RWPE2 (cell line): ENCODE data around the gene ROBO1.

Experiments used
- ATAC-seq: fragments of 200-7000 bp; cut with Tn5 transposase; 3 replicates; pipeline ENCODE4 v1.9.1; 2021; ENCODE audit warnings: low read depth
- DNase-seq: peaks from one replicate; pipeline ENCODE4 v3.0.0-alpha.2; 2020; ENCODE audit warnings: low spot score
- H3K27ac ChIP-seq: fragments of 450-650 bp; 2 replicates; pipeline ENCODE4 v1.5.1; 2017; ENCODE audit warnings: mild to moderate bottlenecking; ENCODE audit not compliant: poor library complexity, severe bottlenecking
- H3K27me3 ChIP-seq: fragments of 250-450 bp; sonication (Bioruptor Pico); 2 replicates; pipeline ENCODE4 v1.5.1; 2021; ENCODE audit warnings: mild to moderate bottlenecking, moderate library complexity; ENCODE audit not compliant: insufficient read depth, poor library complexity, severe bottlenecking
- H3K36me3 ChIP-seq: fragments of 250-450 bp; sonication (Bioruptor Pico); 2 replicates; pipeline ENCODE4 v1.5.1; 2020; ENCODE audit warnings: low read depth, mild to moderate bottlenecking, moderate library complexity
- H3K4me1 ChIP-seq: fragments of 250-450 bp; sonication (Bioruptor Pico); 2 replicates; pipeline ENCODE4 v1.5.1; 2021; ENCODE audit warnings: mild to moderate bottlenecking, moderate library complexity; ENCODE audit not compliant: insufficient read depth, poor library complexity, severe bottlenecking
- H3K4me3 ChIP-seq: fragments of 250-450 bp; sonication (Bioruptor Pico); 2 replicates; pipeline ENCODE4 v1.5.1; 2021; ENCODE audit warnings: mild to moderate bottlenecking, moderate library complexity; ENCODE audit not compliant: severe bottlenecking
- H3K9me3 ChIP-seq: fragments of 250-450 bp; sonication (Bioruptor Pico); 2 replicates; pipeline ENCODE4 v1.5.1; 2021; ENCODE audit warnings: mild to moderate bottlenecking, moderate library complexity; ENCODE audit not compliant: severe bottlenecking
- CTCF ChIP-seq: fragments of 450-650 bp; IDR thresholded peaks from one replicate; pipeline ENCODE4 v1.5.1; 2017; ENCODE audit warnings: mild to moderate bottlenecking, moderate library complexity; ENCODE audit not compliant: poor library complexity, severe bottlenecking

ROBO1 gene

GRCh38 chr3:79405183-79405582, 362.6 kb downstream of the ROBO1 start:
- Histone ChIP-seq H3K4me1 (no peaks in the 10 kb centered on the region), H3K9me3 (no peaks in the 10 kb centered on the region), H3K27me3 (no peaks in the 10 kb centered on the region), H3K27ac (no peak overlapping the region), H3K4me3 (no peak overlapping the region), H3K36me3 (no peaks in the 10 kb centered on the region)
- ATAC-seq = no peak
- no peak for DNase-seq
- no peak for TF ChIP-seq CTCF

DNA sequence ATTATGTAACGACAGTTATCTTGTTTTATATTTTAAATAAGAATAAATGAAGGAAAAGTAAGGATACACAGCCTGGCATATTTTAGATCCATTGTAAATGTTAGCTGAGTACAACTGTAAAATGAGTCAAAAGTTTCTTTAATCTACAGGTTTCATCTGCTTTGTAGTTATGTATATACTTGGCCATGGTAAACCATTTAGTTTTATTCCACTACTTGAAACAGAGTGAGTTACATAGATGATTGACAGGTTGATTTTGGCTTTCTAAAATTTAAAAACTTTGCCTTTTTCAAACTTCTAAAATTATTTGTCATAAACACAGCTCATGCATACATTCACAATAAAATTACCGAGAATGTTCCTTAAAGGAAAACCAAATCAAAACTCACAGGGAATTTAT, 371.2 kb downstream of the ROBO1 start:
- H3K36me3 ChIP-seq = no peaks in the 10 kb centered on the region
- no peaks in the 10 kb centered on the region for H3K9me3 ChIP-seq
- TF ChIP-seq CTCF = no peak
- no peaks in the 10 kb centered on the region for H3K27me3 ChIP-seq
- no peak for DNase-seq
- H3K4me1 ChIP-seq = no peaks in the 10 kb centered on the region
- no peak for ATAC-seq
- no peak overlapping the region for H3K27ac ChIP-seq
- no peak overlapping the region for H3K4me3 ChIP-seq

DNA sequence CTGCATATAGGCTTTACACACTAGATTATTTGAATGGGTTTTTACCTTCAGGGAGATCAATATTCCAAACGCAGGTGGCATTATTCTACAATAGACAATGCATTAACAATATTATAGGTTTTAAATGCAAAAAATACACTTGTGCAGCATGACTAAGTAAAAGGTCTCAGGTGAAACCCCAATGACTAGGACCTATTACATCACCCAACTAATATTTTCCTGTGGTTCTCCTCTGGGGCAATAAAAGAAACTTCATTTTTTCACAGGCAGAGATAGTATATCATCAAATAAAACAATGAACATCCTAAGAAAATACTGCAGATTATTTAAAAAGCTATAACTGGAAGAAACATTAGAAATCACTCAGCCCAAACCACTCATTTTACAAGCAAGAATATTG, 375.3 kb downstream of the ROBO1 start:
- H3K4me1 ChIP-seq = no peaks in the 10 kb centered on the region
- H3K4me3 ChIP-seq = no peak overlapping the region
- H3K27ac ChIP-seq = no peak overlapping the region
- H3K27me3 ChIP-seq = no peaks in the 10 kb centered on the region
- ATAC-seq (no peak), DNase-seq (no peak)
- no peak for TF ChIP-seq CTCF
- no peaks in the 10 kb centered on the region for H3K36me3 ChIP-seq
- no peaks in the 10 kb centered on the region for H3K9me3 ChIP-seq

- TF ChIP-seq CTCF = no peak
- H3K4me3 ChIP-seq = no peak overlapping the region
Measured at GRCh38 chr3:79390352-79390751, 377.4 kb downstream of the ROBO1 start.

GRCh38 chr3:79385211-79385610, 382.6 kb downstream of the ROBO1 start:
- H3K27ac ChIP-seq = no peak overlapping the region
- ATAC-seq (no peak), DNase-seq (no peak)
- H3K27me3 ChIP-seq = no peaks in the 10 kb centered on the region
- no peak overlapping the region for H3K4me3 ChIP-seq
- no peaks in the 10 kb centered on the region for H3K36me3 ChIP-seq
- H3K9me3 ChIP-seq = no peaks in the 10 kb centered on the region
- H3K4me1 ChIP-seq = no peaks in the 10 kb centered on the region
- no peak for TF ChIP-seq CTCF

More at GRCh38 chr3:79390352-79390751, 377.4 kb downstream of the ROBO1 start:
- H3K36me3 ChIP-seq = no peaks in the 10 kb centered on the region
- no peaks in the 10 kb centered on the region for H3K27me3 ChIP-seq
- DNase-seq (no peak), ATAC-seq (no peak)
- no peaks in the 10 kb centered on the region for H3K4me1 ChIP-seq
- no peak overlapping the region for H3K27ac ChIP-seq
- H3K9me3 ChIP-seq = no peaks in the 10 kb centered on the region
